ENCODE results near the gene GOLGA5.
"Not testable (repeated sequence)": the region's sequence is repeated elsewhere in the genome, so short reads cannot be mapped to it uniquely, and the experiment has no call there.

GOLGA5 gene

GRCh38 chr14:92780444-92781232, 13.5 kb upstream of the GOLGA5 start:
- peak in 1 of 2 donors; percentile 15 for DNase-seq

GRCh38 chr14:92781350-92781749, 12.8 kb upstream of the GOLGA5 start:
- DNase-seq = no peak

GRCh38 chr14:92783813-92784431, 10.2 kb upstream of the GOLGA5 start:
- peak; percentile 20 to 59 for DNase-seq

- DNase-seq = no peak
Measured at GRCh38 chr14:92785667-92786426, 8.3 kb upstream of the GOLGA5 start.

- DNase-seq = no peak
Measured at GRCh38 chr14:92786427-92786756, 7.7 kb upstream of the GOLGA5 start.

- no peak for DNase-seq
Measured at GRCh38 chr14:92787554-92787953, 6.6 kb upstream of the GOLGA5 start.

GRCh38 chr14:92789457-92790089, 4.5 kb upstream of the GOLGA5 start:
- no peak for DNase-seq

- DNase-seq = no peak
Measured at GRCh38 chr14:92792885-92793284, 1.2 kb upstream of the GOLGA5 start.

GRCh38 chr14:92794547-92794941, 439 bp downstream of the GOLGA5 start:
- DNase-seq = no peak

- DNase-seq = no peak
Measured at GRCh38 chr14:92794961-92795360, 856 bp downstream of the GOLGA5 start.

- no peak for DNase-seq
Measured at GRCh38 chr14:92797935-92798653, 4.0 kb downstream of the GOLGA5 start.

- no peak for DNase-seq
Measured at GRCh38 chr14:92798811-92799210, 4.7 kb downstream of the GOLGA5 start.

GRCh38 chr14:92800012-92800411, 5.9 kb downstream of the GOLGA5 start:
- no peak for DNase-seq

- DNase-seq = no peak
Measured at GRCh38 chr14:92800525-92800924, 6.4 kb downstream of the GOLGA5 start.

- no peak for DNase-seq
Measured at GRCh38 chr14:92801917-92802316, 7.8 kb downstream of the GOLGA5 start.

GRCh38 chr14:92802678-92803077, 8.6 kb downstream of the GOLGA5 start:
- DNase-seq = no peak

- DNase-seq = no peak
Measured at GRCh38 chr14:92813201-92813600, 19.1 kb downstream of the GOLGA5 start.

- DNase-seq = no peak
Measured at GRCh38 chr14:92819011-92819597, 25.0 kb downstream of the GOLGA5 start.

- not testable (repeated sequence) for DNase-seq
Measured at GRCh38 chr14:92819680-92820535, 25.8 kb downstream of the GOLGA5 start.

- DNase-seq = not testable (repeated sequence)
Measured at GRCh38 chr14:92820536-92820840, 26.4 kb downstream of the GOLGA5 start.

- DNase-seq = no peak
Measured at GRCh38 chr14:92830902-92831301, 36.8 kb downstream of the GOLGA5 start.

All from CD4-positive, alpha-beta T cell treated with Interleukin-1 beta for 1 hour (primary cell).